Measurements from ENCODE around the gene TRPV3.
"Not testable (repeated sequence)": the region's sequence is repeated elsewhere in the genome, so short reads cannot be mapped to it uniquely, and the experiment has no call there.

The TRPV3 gene

GRCh38 chr17:3573246-3574100 is 15.9 kb upstream of the TRPV3 start:
- no peak for DNase-seq

GRCh38 chr17:3572231-3572630 is 14.6 kb upstream of the TRPV3 start:
- DNase-seq: no peak

DNA sequence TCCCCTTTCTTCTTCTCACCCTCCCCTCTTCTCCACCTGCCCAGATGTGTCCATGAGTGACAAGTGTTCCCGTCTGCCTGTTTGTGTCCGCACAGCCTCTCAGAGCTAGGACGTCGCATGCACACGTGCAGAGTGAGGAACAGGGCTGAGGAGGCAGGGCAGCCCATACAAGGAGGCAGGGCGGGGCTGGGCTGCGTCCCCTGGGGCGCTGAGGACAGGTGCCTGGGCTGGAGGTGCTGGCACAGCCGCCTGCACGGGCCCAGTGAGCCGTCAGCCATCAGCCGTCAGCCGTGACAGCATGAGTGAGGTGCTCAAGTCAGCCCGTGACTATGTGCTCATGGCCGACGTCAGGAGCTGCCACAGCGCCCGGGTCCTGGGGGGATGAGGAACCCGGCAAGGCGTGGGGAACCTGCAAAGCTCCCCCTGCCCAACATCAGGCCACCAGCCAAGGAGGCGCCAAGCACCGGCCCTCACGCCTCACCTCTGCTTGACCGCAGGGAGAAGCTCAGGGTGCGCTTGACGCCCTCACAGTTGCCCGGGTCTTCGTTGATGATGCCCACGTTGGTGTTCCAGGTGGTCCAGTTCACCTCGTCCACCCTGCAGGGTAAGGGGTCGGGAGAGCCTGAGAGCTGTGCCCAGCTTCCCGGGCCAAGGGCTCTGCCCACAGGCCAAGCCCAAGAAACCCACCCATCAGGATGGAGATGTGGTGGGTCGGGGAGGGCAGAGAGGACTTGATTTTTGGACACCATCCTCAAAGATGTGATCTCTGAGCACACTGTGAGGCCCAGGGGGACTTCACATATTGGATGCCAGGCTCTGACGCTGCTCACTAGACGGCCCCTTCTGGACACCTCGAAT is 13.7 kb upstream of the TRPV3 start:
- DNase-seq: no peak

DNA sequence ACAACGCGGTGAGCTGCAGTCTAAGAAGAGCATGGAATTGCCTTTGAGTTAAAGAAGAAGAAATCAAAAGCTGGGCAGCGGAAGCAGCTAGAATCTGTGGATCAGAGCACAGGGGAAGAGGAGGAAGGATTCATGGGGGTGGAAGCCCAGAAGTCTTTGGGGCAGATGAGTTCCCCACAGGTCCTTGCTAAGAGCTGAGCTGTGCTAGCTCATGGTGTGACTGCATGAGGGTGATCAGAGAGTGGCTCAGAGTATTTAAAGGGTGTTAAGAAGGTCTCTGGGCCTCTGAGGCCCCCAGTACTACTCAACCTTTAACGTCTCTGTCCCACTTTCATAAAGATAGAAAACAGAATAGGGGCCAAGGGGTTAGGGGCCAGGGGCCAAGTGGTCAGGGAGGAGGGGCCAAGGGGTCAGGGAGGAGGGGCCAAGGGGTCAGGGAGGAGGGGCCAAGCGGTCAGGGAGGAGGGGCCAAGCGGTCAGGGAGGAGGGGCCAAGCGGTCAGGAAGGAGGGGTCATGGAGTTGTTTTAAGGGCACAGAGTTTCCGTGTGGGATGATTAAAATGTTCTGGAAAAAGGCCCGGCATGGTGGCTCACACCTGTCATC is 12.0 kb upstream of the TRPV3 start:
- no peak for DNase-seq

DNA sequence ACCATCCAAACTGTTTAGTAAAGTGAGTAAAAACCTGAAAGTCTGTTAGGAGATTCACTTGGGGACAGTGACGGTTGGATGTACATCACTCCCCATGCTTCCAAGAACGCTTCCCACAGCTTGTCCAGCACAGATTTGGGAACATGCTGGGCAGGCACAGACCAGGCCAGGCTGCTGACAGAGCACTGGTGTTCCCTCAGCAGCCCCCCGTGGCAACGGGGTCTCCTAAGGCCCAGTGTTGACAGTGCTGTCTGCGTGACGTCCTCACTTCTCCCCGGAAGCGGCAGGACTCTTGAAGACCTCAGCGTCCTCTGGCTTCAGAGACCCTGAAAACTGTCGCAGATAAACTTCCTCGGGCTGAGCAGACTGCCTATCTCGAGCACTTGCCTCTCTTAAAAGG is 8.9 kb upstream of the TRPV3 start:
- no peak for DNase-seq

DNA sequence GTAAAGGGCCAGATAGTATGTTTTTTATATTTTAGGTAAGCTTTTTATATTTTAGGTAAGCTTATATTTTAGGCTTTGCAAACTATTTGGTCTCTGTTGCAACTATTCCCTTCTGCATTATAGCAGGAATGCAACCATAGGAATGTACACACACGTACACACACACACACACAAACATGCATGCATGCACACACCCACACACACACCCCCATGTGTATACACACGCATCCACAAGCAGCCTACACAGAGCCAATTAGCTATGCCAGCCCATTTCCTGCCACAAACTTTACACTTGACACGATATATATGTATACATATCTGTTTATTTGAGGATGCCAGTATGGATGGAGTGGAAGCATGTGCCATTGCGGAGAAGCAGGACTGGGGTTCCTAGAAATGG is 7.5 kb upstream of the TRPV3 start:
- DNase-seq: no peak

DNA sequence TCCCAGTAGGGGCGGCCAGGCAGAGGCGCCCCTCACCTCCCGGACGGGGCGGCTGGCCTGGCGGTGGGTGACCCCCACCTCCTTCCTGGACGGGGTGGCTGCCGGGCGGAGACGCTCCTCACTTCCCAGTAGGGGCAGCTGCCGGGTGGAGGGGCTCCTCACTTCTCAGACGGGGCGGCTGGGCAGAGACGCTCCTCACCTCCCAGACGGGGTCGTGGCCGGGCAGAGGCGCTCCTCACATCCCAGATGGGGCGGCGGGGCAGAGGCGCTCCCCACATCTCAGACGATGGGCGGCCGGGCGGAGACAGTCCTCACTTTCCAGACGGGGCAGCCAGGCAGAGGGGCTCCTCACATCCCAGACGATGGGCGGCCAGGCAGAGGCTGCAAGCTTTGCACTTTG is 6.6 kb upstream of the TRPV3 start:
- DNase-seq: not testable (repeated sequence)

DNA sequence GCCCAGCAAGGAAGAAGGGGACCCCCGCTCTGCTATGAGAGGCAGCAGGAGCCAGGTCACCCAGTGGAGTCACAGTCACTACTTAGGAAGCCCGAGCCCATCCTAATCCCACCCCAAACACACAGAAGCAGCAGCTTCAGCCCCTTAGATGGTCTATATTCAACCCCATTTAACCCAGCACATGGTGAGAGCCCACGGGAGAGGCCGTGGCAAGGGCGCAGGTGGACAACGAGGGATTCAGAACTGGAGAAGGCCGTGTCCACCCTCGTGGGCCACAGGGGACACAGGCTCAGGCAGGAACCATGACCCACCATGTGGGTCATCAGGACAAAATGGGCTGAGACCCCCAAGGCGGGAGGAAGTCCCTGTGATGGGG is 1.6 kb upstream of the TRPV3 start:
- no peak for DNase-seq

GRCh38 chr17:3558603-3559269 is 1.1 kb upstream of the TRPV3 start:
- peak; percentile 99 for DNase-seq

- peak; percentile 51 for DNase-seq
Observed at GRCh38 chr17:3556916-3557767, 470 bp downstream of the TRPV3 start.

- DNase-seq: no peak
Observed at GRCh38 chr17:3556239-3556915, 1.2 kb downstream of the TRPV3 start.

- DNase-seq: no peak
Observed at GRCh38 chr17:3555189-3555796, 2.3 kb downstream of the TRPV3 start.

GRCh38 chr17:3554440-3554839 is 3.2 kb downstream of the TRPV3 start:
- no peak for DNase-seq

- no peak for DNase-seq
Observed at GRCh38 chr17:3553419-3554401, 3.9 kb downstream of the TRPV3 start.

- no peak for DNase-seq
Observed at GRCh38 chr17:3552916-3553315, 4.7 kb downstream of the TRPV3 start.

- DNase-seq: peak; percentile 12
Observed at GRCh38 chr17:3551189-3551588, 6.4 kb downstream of the TRPV3 start.

DNA sequence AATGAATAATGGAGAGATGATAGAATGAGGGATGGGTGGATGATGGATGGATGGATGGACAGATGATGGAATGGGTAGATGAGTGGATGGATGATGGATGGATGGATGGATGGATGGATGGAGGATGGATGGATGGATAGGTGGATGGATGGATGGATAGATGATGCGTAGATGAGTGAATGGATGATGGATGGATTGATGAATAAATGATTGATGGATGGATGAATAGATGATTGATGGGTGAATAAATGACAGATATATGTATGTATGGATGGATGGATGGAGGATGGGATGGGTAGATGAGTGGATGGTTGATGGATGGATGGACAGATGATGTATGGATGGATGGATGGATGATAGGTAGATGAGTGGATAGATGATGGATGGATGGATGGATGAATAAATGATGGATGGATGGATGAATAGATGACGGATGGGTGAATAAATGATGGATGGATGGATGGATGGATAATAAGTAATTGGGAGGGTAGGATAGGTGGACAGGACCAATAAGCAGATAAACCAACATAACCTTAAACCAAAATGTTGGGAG is 7.9 kb downstream of the TRPV3 start:
- no peak for DNase-seq

GRCh38 chr17:3547628-3548027 is 10.0 kb downstream of the TRPV3 start:
- no peak for DNase-seq

- no peak for DNase-seq
Observed at GRCh38 chr17:3546997-3547396, 10.6 kb downstream of the TRPV3 start.

DNA sequence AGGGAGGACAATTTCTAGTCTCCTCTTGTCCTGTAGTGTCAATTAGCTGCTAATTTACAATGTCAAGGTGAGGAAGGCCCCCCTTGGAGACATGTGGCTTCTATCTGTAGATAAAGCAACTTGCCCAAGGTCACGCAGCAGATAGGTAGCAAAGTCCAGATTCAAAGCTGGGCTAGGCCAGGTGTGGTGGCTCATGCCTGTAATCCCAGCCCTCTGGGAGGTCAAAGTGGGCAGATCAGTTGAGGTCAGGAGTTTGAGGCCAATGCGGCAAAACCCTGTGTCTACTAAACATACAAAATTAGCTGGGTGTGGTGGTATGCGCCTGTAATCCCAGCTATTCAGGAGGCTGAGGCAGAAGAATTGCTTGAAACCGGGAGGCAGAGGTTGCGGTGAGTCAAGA is 11.1 kb downstream of the TRPV3 start:
- DNase-seq: no peak

All from DMS53 (cell line).